GM12878 (cell line): ENCODE results near the gene BBS1.

Experiments used
- BACH1 ChIP-seq: fragments of 450-650 bp; IDR thresholded peaks from 2 replicates; pipeline ENCODE4 v1.6.1; 2017; ENCODE audit warnings: mild to moderate bottlenecking, borderline replicate concordance
- CEBPB ChIP-seq, 2 experiments: fragments of 150-350 bp in 1 of 2; IDR thresholded peaks; 2 replicates each; pipeline ENCODE4 v1.6.1; 2012 to 2014; ENCODE audit warnings: low read depth in 2 of 2, low read length in 2 of 2, borderline replicate concordance in 1 of 2, inconsistent platforms in 1 of 2
- CHD2 ChIP-seq: IDR thresholded peaks from 2 replicates; pipeline ENCODE4 v1.6.1; 2011; ENCODE audit warnings: low read depth, low read length, improper control_type of control experiment, borderline replicate concordance
- EZH2 ChIP-seq: IDR thresholded peaks from 2 replicates; pipeline ENCODE4 v1.6.1; 2012; ENCODE audit warnings: low read depth, mild to moderate bottlenecking, control low read depth, inconsistent platforms, low read length, borderline replicate concordance; ENCODE audit not compliant: control insufficient read depth
- POLR2A ChIP-seq: IDR thresholded peaks from 2 replicates; pipeline ENCODE4 v1.6.1; 2011; ENCODE audit warnings: low read depth, mild to moderate bottlenecking, low read length
- POLR2AphosphoS5 ChIP-seq: IDR thresholded peaks from 2 replicates; pipeline ENCODE4 v1.6.1; 2011; ENCODE audit warnings: mild to moderate bottlenecking, low read length, inconsistent platforms
- RAD51 ChIP-seq: fragments of 450-650 bp; IDR thresholded peaks from 2 replicates; pipeline ENCODE4 v1.6.1; 2016; ENCODE audit warnings: moderate library complexity, mild to moderate bottlenecking, inconsistent platforms
- RCOR1 ChIP-seq: conservative IDR thresholded peaks from 2 replicates; pipeline ENCODE4 v1.6.1; 2012; ENCODE audit warnings: low read depth, low read length, improper control_type of control experiment
- SIX5 ChIP-seq: IDR thresholded peaks from 2 replicates; pipeline ENCODE4 v1.6.1; 2011; ENCODE audit warnings: mild to moderate bottlenecking, low read depth, low read length, moderate library complexity; ENCODE audit not compliant: severe bottlenecking
- ZNF274 ChIP-seq: IDR thresholded peaks from one replicate; pipeline ENCODE4 v1.8.0; 2011; ENCODE audit not compliant: insufficient read length, insufficient read depth
- TF ChIP-seq, protein P1 (sequence below), 3 experiments: IDR thresholded peaks in 2 of 3; conservative IDR thresholded peaks in 1 of 3; 2 replicates each; pipeline ENCODE4 v1.5.1; 2011; ENCODE audit warnings: low read depth in 3 of 3, low read length in 3 of 3, mild to moderate bottlenecking in 3 of 3, control low read depth in 2 of 3, moderate library complexity in 2 of 3, inconsistent platforms in 1 of 3, mixed read lengths in 1 of 3; ENCODE audit not compliant: control insufficient read depth in 2 of 3, insufficient read depth in 1 of 3; ENCODE audit errors: extremely low read depth in 1 of 3
- TF ChIP-seq, protein P2 (sequence below): IDR thresholded peaks from 2 replicates; pipeline ENCODE4 v1.6.1; 2012; ENCODE audit warnings: low read depth, low read length, improper control_type of control experiment

DNA sequence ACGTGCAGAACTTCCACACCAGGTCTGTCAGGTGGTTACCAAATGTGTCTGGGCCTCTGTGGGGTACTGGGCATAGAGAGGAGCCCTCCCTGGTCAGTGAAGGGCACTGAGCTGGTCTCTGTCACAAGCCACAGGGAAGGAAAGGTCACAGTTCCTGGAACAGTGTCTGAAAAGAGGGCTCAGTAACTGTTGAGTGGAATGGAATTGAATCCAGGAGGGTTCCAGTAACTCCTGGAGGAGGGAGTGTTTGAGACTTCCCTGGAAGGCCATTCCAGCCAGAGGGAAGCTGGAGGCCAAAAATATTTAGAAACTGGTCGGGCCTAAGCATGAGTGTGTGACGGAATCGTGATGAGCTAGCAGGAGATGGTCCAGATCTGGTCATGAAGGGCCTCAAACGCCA is 44.2 kb downstream of the BBS1 start:
- no peak for TF ChIP-seq EZH2
- no peak for TF ChIP-seq CEBPB (IDR thresholded peaks at IDR 0.05; ENCODE audit: borderline replicate concordance in 1 of 2, low read depth in 2 of 2, low read length in 2 of 2)
- TF ChIP-seq, protein P1, sequence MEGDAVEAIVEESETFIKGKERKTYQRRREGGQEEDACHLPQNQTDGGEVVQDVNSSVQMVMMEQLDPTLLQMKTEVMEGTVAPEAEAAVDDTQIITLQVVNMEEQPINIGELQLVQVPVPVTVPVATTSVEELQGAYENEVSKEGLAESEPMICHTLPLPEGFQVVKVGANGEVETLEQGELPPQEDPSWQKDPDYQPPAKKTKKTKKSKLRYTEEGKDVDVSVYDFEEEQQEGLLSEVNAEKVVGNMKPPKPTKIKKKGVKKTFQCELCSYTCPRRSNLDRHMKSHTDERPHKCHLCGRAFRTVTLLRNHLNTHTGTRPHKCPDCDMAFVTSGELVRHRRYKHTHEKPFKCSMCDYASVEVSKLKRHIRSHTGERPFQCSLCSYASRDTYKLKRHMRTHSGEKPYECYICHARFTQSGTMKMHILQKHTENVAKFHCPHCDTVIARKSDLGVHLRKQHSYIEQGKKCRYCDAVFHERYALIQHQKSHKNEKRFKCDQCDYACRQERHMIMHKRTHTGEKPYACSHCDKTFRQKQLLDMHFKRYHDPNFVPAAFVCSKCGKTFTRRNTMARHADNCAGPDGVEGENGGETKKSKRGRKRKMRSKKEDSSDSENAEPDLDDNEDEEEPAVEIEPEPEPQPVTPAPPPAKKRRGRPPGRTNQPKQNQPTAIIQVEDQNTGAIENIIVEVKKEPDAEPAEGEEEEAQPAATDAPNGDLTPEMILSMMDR (IDR thresholded peaks at IDR 0.05 in 2 of 3, conservative IDR thresholded peaks at IDR 0.05 in 1 of 3; ENCODE audit: control insufficient read depth in 2 of 3, extremely low read depth in 1 of 3, insufficient read depth in 1 of 3, low read depth in 3 of 3, low read length in 3 of 3), result no peak
- TF ChIP-seq POLR2AphosphoS5, result no peak
- TF ChIP-seq, protein P2, sequence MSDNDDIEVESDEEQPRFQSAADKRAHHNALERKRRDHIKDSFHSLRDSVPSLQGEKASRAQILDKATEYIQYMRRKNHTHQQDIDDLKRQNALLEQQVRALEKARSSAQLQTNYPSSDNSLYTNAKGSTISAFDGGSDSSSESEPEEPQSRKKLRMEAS, result no peak
- no peak for TF ChIP-seq POLR2A
- TF ChIP-seq CHD2, result no peak
- TF ChIP-seq BACH1, result no peak
- no peak for TF ChIP-seq ZNF274
- no peak for TF ChIP-seq RCOR1
- no peak for TF ChIP-seq RAD51
- no peak for TF ChIP-seq SIX5
